Right hindlimb (tissue), 1 donor: ENCODE data around the gene TLR1.
"Not testable (repeated sequence)": the region's sequence is repeated elsewhere in the genome, so short reads cannot be mapped to it uniquely, and the experiment has no call there.

Experiments used
- DNase-seq: peaks from one replicate; pipeline ENCODE4 v3.0.0-alpha.2; 2018

Gene TLR1, protein sequence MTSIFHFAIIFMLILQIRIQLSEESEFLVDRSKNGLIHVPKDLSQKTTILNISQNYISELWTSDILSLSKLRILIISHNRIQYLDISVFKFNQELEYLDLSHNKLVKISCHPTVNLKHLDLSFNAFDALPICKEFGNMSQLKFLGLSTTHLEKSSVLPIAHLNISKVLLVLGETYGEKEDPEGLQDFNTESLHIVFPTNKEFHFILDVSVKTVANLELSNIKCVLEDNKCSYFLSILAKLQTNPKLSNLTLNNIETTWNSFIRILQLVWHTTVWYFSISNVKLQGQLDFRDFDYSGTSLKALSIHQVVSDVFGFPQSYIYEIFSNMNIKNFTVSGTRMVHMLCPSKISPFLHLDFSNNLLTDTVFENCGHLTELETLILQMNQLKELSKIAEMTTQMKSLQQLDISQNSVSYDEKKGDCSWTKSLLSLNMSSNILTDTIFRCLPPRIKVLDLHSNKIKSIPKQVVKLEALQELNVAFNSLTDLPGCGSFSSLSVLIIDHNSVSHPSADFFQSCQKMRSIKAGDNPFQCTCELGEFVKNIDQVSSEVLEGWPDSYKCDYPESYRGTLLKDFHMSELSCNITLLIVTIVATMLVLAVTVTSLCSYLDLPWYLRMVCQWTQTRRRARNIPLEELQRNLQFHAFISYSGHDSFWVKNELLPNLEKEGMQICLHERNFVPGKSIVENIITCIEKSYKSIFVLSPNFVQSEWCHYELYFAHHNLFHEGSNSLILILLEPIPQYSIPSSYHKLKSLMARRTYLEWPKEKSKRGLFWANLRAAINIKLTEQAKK

DNA sequence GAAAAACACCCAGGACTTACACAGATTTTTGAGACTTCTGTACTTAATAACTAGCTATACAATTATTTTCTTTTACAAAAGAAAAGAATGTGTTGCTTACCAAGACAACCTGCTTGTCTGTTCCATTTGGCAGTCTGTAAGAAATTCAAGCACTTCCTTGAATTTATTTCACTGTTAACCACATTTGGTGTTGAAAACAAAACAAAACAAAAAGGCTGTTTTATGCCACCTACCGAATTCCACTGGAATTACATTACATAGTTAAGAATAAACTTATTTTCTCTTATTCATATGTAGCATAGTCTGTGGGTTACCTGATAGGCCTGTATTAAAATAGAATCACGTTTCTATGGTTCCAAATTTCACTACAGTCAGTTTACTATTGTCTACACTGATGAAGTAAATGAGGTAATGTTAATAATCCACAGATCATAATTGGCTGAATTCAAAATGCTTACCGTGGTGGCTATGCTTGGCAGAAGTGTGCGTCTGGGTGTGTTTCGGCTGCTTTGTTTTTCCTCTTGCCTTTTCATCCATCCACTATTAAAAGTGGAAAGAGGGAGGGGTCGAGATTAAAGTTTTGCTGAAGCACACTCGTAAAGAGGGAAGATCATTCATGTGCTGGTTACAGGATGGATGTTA, at the start of gene TLR1:
Gene TLR1 (minus strand): TSS at position 138 of the 642 bp plus-strand sequence. CDS start 5,960 bp downstream, outside the sequence.
- no peak for DNase-seq

DNA sequence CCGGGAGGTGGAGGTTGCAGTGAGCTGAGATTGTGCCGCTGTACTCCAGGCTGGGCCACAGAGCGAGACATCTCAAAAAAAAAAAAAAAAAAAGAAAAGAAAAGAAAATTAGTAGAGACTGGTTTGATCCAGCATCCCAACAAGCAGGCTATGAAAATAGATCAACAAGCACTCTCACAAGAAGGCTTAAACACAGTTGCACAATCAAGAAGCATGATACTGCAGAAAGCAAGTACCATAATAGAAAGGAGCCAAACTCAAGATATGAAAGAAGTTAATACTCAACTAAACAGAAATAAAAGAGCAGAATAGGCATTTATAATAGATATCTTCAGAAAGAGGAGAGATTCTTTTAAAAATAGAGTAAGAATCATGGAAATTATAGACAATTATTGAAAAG, 41.4 kb upstream of the TLR1 start:
- no peak for DNase-seq

DNA sequence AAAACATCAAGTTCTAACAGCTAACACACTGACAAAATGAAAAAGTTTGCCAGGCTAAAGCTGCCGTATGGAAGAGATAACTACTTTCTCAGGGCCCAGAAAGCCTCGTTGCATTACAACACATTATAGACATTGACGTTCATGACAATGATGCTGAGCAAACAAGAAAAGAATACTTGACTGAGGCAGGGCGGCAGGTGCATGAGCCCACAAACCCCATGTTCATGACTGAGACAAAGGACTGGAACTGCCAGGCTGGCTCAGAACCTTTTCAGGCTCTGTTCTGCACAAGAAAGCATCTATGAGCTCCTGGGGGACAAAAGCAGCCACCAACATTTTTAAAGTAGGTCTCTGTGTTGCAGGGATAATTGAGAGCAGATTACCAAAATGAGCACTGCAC, 38.4 kb upstream of the TLR1 start:
- no peak for DNase-seq

DNA sequence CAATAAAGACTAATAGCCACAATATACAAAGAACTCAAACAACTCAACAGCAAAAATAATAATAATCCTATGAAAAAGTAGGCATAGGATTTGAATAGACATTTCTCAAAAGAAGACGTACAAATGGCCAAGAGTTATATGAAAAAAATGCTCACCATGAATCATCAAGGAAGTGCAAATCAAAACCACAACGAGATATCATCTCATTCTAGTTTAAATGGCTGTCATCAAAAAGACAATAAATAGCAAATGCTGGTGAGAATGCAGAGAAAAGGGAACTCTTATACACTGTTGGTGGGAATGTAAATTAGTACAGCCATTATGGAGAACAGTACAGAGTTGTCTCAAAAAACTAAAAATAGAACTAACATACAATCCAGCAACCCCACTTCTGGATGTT, 33.3 kb upstream of the TLR1 start:
- no peak for DNase-seq

DNA sequence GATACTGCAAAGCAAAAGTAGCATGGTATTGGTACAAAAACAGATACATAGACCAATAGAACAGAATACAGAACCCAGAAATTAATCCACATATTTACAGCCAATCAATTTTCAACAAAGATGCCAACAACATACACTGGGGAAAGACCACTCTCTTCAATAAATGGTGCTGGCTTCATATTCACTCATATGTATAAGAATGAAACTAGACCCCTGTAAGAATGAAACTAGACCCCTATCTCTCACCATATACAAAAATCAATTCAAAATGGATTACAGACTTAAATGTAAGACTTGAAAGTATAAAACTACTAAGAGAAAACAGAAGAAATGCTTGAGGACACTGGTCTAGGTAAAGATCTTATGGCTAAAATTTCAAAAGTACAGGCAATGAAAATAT, 32.7 kb upstream of the TLR1 start:
- no peak for DNase-seq

DNA sequence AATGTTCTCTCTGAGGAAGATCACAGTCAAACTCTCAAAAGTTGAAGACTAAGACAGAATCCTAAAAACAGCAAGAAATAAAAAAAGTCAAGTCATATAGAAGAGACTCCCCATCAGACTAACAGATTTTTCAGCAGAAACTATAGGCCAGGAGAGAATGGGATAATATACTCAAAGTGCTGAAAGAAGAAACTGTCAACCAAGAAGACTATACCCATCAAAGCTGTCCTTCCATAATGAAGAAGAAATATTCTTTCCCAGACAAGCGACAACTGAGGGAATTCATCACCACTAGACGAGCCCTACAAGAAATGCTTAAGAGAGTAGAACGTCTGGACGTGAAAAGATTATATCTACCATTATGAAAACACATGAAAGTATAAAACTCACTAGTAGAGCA, 30.0 kb upstream of the TLR1 start:
- no peak for DNase-seq

DNA sequence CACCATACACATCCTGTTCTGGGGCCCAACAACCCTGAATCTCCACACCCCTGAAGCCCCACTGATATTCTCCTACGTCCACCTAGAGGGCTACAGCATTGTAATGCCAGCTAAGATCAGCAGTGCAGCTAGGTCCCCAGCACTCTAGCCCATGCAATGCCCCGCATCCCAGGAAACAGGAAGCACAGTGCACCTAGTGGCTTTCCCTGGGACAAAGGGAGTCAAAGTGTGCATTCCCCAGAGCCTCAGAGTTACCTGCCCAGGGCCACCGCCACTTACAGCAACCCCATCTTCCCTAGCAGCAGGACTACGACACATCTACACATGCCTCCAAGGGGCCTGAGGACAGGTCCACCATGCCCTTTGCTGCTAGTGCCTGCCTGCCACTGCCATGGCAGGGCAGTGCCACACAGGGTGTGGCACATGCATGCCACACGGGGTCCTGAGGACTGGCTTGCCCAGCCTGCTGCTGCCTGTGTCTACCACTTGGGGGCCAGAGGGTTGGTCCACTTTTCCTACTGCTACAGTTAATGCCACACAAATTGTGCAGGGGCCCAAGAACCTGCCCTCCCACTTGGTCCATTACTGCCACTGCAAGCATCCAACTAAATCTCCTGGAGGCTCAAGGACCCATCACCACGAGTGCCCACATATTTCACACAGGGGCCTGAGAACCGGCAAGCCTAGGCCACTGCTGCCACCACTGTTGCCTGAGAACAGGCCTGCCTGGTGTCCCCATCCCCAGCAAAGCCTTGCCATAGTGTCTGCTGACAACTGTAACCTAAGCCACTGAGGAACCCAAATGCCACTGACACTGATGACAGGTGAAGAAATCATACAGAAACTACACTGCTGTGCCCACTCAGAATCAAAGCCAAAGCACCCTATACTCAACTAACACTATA, 28.3 kb upstream of the TLR1 start:
- no peak for DNase-seq

DNA sequence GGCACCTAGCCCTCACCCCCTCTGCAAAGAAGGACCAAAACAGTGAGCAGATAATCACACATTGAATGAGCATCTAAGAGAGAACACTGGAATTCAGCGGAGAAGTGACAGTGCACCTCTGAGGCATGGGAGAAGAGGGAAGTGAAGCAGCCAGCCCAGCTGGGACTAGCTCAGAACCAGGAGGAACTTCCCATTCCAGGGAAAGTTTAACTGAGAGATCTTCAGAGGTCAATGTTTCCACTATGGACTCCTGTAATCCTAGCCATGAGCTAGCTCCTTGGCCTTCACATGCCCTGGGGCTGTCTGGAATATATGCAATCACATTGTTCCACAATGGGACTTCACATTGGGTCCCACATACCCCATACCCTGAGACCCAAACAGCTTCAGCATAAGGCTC, 27.6 kb upstream of the TLR1 start:
- DNase-seq: no peak

DNA sequence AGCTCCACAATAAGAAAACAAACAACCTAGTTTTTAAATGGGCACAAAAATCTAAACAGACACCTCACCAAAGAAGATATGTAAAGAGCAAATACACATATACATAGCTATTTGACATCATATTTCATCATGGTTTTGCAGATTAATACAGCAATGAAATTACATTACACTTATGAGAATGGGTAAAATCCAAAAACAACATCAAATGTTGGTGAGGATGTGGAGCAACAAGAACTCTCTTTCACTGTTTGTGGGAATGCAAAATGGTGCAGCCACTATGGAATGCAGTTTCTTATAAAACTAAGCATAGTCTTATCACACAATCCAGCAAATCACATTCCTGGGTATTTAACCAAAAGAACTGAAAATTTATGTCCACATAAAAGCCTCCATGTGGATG, 27.1 kb upstream of the TLR1 start:
- DNase-seq: no peak

DNA sequence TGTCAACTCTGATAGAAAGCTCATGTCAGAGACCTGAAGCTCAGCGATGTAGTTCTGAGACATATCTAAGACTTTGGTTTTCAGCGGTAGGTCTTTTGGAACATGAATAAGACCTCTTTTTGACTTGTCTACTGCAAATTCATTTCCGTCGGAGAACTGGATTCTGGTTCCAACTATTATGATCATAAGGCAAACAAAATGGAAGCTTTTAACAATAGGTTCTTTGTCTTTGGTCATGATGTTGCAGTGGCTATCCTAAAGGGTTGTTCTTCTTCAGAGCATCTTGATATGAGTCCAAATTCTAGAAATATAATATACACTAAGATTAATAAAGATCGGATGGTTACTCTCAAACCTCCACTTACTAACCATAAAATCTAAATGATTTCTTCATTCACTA, 24.6 kb upstream of the TLR1 start:
- no peak for DNase-seq

DNA sequence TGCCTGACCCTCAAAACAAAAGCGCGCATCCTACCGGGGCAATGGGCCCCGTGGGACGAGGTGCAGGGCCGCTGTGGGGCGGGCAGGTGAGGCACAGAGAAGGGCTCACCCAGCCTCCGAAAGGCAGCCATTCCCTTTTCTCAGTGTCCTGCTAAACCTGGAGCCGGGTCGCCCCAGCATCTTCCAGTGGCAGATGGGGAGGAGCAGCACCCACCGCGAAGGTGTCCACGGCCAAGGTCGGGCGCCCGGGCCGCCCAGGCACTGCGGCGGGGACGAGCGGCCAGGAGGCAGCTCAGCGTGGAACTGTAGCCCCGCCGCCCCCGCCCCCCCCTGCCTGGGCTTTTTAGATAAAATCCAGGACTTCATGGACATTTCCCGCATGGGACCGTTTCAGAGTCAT, 19.2 kb upstream of the TLR1 start:
- DNase-seq: no peak

DNA sequence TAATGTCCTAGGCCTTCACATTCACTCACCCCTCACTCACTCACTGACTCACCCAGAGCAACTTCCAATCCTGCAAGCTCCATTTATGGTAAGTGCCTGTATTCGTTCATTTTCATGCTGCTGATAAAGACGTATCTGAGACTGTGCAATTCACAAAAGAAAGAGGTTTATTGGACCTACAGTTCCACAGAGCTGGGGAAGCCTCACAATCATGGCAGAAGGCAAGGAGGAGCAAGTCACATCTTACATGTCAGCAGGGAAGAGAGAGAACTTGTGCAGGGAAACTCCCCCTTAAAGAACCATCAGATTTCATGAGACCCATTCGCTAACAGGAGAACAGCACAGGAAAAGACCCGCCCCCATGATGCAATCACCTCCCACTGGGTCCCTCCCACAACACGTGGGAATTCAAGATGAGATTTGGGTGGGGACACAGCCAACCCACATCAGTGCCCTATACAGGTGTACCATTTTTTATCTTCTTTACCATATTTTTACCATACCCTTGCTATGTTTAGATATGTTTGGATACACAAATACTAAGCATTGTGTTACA, 18.2 kb upstream of the TLR1 start:
- no peak for DNase-seq

DNA sequence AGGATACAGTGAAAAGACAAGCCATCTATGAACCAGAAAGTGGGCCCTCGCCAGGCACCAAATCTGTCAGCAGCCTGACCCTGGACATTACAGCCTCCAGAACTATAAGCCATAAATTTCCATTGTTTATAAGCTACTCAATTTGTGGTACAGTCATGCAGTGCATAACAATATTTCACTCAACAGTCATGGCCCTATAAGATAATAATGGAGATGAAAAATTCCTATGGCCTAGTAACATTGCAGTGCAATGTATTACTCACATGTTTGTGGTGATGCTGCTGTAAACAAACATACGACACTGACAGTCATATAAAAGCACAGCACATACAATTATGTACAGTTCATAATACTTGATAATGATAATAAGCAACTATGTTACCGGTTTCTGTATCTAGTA, 17.1 kb upstream of the TLR1 start:
- DNase-seq: no peak

DNA sequence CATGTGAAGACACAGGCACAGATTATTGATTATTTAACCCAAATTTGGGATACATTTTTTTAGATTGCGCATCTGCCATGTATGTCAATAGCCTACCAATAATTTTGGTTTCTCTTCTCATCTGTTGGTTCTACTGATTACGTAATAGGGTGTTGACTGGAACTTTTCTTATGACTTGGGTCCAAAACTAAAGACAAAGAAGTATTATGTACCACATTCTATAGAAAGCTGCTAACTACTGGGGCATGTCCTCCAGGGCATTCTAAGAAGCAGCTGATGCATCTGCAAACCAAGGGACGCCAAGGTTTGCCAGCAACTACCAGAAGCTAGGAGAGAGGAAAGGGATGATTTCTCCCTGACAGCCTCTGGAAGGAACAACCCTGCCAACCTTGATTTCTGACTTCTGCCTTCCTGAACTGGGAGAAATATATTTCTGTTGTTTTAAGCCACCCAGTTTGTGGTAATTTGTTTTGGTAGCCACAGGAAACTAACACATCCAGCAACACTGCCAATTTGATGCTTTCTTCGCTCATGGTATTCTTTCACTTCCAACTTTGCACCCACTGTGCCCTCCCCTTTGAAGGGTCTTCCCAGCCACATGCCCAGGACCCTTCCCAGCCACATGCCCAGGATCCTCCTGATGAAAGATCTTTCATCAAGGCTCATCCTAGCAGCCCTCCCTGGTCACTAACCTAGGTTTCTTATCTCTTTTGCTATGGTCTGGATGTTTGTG, 15.9 kb upstream of the TLR1 start:
- DNase-seq: no peak

DNA sequence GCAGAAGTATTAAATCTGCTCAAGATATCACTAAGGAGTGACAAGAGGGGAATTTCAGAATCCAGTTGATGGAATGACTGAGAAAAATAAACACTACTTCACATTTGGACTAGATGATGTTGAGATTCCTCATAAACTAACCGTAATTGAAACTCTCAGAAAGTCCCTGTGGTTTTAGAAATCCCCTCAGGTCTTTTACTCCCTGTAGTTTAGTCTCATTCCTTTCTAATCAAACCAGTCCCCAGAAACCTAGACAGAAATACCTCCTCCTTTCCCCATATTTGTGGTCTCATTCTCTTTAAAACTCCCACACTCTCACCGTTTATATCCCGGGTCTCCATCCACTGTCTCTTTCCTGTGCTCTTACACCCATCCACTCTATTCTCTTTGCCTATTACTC, 15.0 kb upstream of the TLR1 start:
- DNase-seq: no peak

DNA sequence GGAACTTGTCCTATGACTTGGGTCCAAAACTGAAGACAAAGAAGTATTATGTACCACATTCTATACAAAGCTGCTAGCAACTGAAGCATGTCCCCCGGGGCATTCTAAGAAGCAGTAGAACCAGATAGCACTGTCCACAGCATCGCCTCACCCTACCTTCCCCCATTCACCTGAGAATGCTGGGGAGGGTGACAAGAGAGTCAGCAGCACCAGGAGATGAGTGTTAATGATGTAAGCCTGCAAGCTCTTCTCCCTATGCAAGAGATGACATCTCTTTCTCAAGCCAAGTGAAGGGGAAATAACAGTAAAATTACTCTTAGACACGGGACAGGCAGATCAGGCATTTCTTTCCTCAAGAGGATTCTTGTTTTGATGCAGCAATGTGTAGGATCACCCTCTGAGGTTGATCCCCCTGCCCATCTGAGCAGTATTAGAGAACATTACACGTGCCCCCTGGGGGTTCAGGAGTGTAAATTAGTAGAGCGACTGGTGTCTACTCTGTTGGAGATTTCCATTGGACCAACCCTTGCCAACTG, 13.9 kb upstream of the TLR1 start:
- DNase-seq: no peak

DNA sequence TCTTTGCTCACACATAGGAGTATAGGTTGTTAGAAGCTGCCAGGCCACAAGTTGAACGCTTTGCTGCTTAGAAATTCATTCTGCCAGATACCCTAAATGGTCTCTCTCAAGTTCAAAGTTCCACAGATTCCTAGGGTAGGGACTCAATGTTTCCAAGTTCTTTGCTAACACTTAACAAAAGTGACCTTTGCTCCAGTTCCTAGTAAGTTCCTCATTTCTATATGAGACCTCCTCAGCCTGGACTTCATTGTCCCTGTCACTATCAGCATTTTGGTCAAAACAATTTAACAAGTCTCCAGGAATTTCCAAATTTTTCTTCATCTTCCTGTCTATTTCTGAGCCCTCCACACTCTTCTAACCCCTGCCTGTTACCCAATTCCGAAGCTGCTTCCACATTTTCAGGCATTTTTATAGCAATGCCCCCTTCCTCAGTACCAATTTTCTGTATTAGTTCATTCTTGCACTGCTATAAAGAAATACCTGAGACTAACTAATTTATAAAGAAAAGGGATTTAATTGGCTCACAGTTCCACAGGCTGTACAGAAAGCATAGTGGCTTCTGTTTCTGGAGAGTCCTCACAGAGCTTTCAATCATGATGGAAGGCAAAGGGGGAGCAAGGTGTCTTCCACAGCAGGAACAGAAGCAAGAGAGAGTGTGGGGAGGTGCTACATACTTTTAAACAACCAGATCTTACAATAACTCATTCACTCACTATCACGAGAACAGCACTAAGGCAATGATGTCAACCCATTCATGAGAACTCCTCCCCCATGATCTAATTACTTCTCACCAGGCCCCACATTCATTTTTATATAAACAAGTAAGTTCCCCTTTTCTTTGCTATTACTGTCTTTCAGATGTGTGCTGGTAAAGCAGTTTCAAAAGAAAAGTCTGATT, 11.5 kb upstream of the TLR1 start:
- DNase-seq: no peak

DNA sequence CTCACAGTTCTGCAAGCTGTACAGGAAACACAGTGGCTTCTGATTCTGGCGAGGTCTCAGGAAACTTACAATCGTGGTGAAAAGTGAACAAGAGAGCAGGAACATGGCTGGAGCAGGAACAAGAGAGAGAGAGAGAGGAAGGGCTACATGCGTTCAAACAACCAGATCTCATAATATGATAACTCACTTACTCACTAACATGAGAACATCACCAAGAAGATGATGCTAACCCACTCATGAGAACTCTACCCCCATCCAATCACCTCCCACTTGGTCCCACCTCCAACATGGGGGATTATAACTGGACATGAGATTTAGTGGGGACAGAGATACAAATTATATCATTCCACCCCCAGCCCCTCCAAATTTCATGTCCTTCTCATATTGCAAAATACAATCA, 9.8 kb upstream of the TLR1 start:
- no peak for DNase-seq

DNA sequence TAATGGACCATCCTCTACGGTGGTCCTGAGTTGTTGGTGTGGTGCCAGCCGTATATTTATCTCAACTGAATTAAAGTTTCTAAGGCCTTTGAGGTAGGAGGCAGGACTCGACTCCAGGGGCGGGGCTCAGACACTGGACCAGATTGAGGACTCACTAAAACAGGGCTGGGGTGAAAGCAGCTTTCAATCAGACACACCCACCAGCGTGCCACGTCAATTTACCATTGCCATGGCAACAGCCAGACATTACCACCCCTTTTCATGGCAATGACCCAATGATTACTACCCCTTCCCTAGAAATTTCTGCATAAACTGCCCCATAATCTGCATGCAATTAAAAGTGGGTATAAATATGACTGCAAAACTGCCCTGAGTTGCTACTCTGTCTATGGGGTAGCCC, 6.7 kb upstream of the TLR1 start:
- DNase-seq: no peak

DNA sequence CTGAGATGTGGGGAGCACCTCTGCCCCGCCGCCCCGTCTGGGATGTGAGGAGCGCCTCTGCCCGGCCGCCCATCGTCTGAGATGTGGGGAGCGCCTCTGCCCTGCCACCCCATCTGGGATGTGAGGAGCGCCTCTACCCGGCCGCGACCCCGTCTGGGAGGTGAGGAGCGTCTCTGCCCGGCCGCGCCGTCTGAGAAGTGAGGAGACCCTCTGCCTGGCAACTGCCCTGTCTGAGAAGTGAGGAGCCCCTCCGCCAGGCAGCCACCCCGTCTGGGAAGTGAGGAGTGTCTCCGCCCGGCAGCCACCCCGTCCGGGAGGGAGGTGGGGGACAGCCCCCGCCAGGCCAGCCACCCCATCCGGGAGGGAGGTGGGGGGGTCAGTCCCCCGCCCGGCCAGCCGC, 2.9 kb upstream of the TLR1 start:
- not testable (repeated sequence) for DNase-seq
